HG03103 (cell line): ENCODE data around the gene CEP290.
A peak's percentile ranks its signal among the peaks of the same experiment; 100 is the strongest.
"Not testable (repeated sequence)": the region's sequence is repeated elsewhere in the genome, so short reads cannot be mapped to it uniquely, and the experiment has no call there.

Experiments
- ATAC-seq: cut with Tn5 transposase; IDR thresholded peaks from one replicate; pipeline ENCODE4 v1.9.1; 2021; ENCODE audit warnings: low read depth; ENCODE audit not compliant: unreplicated experiment

The CEP290 gene

GRCh38 chr12:88052686-88053085 is 89.2 kb downstream of the CEP290 start:
- ATAC-seq: peak; percentile 44

- ATAC-seq: no peak
These were observed 97.9 kb downstream of the CEP290 start for GRCh38 chr12:88044035-88044434.

DNA sequence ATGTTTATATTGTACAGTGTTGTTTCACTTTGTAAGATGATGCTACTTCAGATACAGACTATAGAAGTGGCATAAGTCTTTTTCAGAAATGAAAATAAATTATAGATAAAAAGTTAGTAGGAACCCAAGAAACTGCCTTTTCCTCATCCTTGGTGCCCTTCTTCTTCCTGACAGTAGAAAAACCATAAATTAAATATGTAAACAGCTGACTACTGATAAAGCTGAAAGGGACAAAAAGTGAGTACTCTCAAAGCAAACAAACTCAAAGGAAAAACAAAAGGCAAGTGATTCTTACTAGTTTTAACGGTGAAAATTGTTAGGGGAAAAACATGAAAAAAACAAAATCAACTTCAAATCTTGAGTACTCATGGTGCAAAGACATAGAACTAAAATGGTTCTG is 104.1 kb downstream of the CEP290 start:
- no peak for ATAC-seq

DNA sequence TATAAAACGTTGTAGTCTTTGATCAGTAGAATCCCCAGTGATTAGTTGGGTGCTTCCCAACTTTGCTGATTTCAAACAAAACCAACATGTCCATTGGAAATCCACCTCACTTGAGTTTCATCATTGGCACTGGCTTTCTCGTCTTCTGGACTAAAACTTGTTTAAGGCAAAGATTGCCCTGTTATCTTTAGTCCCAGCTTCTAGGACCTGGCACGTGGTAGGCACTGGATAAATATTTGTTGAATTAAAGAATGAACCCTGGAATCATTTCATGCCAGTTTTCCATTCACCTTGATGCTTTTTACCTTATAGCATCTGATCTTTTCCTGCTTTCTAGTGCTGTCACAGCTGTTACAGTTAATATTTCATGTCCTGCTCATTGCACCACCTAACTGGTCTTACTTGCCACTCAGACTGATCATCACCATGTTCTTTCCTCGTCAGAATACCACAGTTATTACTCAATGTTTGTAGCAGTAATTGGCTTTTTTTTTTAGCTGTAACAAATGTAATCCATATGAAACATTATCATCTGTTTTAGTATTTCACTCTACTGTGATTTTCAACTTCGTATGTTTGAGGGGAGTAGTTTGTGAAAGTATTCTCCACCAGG is 105.4 kb downstream of the CEP290 start:
- ATAC-seq: no peak

DNA sequence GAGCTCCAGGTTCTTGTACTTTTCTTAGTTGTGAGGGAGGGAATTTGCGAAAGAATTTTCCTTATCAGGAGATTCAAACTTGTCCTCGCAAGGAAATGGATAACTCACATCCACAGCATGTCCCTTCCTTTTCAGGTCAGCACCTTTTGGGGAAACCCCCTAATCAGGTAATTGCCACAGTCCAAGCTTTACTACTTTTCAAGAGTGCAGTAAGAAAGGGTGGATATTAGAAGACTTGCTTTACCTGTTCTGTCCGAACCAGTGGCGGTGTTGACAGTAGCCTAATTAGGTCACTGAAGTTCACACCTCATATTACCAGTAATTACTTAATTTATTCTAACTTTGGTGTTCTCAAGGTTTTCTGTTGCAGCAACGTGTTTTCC is 106.0 kb downstream of the CEP290 start:
- ATAC-seq: peak; percentile 5

DNA sequence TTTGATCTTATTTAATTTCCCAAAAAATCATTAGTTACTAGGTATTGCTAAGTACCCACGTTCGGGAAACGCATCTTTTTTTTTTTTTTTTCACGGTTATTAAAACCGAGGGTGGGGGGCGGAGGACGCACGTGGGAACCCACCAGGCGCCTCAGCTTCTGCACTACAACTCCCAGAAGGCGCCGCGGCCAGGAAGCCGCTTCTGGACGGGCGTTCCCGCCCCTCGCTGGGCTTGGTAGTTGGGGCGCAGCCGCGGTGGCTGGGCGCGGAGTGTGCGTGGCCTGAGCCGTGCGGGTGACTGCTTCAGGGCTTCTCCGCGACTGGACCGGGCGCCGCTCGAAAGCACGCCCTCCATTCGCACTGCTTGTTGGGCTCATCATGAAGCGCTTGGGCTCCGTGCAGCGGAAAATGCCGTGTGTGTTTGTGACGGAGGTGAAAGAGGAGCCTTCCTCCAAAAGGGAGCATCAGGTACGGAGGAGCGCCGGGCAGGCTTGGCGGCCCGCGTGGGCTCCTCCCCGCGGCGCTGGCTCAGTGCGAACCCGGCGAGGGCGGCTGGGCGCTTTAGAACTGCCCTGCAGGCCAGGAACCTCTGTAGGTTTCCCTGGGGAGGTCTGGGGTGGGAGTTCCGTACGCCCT is 106.5 kb downstream of the CEP290 start:
- ATAC-seq: peak; percentile 99

GRCh38 chr12:88031161-88031560 is 110.7 kb downstream of the CEP290 start:
- not testable (repeated sequence) for ATAC-seq

DNA sequence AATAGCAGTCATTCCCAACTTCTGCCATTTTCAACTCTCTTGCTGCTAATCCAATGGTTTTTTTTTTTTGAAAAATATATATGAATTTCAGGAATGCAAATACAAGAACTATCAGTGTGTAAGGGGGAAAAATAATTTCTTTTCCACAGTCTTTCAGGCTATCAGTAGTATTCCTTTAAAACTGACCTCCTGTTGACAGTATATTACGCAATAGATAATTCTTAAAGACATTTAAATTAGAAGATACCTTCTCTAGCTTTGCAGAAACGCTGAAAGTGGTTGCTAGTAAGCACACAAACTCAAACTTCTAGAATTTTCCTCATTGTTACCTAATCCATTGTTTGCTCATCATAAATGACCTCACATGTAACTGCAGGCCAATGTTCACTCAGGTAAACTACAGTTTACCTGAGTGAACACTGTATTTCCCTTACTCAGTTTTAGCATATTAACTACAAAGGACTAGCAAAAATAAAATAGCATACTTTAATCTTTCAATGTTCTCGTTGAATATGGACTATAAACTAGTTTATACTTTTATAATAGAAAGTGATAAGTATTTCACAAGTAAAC is 112.7 kb downstream of the CEP290 start, which contains the start of gene C12orf50:
TSS of gene C12orf50 (minus strand) at position 309 of the 573 bp plus-strand sequence. CDS start 2,439 bp downstream, outside the sequence.
- no peak for ATAC-seq

DNA sequence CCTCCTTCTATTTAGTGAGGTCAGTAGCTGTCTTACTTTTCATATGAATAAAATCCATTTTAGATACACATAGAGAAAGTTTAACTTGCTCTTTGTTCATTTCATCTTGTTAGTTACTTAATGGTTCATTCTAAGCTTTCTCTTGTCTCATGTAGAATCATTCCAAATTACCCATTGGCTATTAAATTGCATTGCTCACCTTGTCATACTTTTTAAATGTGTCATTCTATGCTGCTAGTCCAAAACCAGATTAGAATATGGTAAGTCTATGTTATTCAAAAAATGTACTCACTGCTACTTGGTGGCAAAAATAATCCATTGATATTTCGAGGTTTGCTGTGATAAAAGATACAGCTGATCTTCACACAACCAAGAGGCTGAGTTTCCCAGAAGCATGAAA is 115.7 kb downstream of the CEP290 start:
- no peak for ATAC-seq

DNA sequence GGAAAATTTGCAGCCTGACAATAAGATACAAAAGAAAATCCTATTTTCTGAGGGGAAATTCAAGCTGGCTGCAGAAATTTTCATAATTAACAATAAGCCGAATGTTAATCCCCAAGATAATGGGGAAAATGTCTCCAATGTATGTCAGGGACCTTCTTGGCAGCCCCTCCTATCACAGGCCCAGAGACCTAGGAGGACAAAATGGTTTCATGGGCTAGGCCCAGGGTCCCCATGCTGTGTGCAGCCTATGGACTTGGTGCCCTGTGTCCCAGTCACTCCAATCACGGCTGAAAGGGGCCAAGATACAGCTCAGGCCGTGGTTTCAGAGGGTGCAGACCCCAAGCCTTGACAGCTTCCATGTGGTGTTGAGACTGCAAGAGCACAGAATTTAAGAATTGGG is 123.9 kb downstream of the CEP290 start:
- ATAC-seq: no peak

- ATAC-seq: no peak
These were observed 126.1 kb downstream of the CEP290 start for GRCh38 chr12:88015825-88016224.

DNA sequence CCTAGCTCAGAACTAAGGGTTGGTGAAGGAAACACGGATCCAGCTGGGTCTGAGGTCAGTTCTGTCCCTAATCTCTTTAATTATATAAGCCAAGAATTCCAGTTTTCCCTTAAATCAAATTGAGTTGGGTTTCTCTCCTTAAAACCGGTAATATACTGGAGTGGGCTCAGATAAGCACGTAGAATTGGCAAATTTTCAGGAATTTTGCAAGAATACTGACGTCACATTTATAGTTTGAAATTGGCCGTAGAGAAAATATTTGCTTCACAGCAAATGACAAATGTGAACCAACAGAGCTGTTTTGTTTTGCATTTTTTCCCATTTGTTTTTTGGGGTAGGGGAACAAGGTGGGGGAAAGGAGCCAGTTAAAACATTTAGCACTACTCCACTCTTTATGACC is 130.1 kb downstream of the CEP290 start:
- no peak for ATAC-seq

GRCh38 chr12:88006351-88006750 is 135.5 kb downstream of the CEP290 start:
- ATAC-seq: no peak

GRCh38 chr12:88001327-88001726 is 140.6 kb downstream of the CEP290 start:
- no peak for ATAC-seq
